Choroid plexus epithelial cell (primary cell): ENCODE measurements around the gene KPNB1.

Source experiments
- DNase-seq: peaks from one replicate; pipeline ENCODE4 v3.0.0-alpha.2; 2010; ENCODE audit warnings: low read depth
- H3K4me3 ChIP-seq: 2 replicates; pipeline ENCODE4 v1.5.1; 2011; ENCODE audit warnings: low read depth, mild to moderate bottlenecking, control low read depth, low read length, moderate library complexity
- CTCF ChIP-seq: conservative IDR thresholded peaks from 2 replicates; pipeline ENCODE4 v1.5.1; 2011; ENCODE audit warnings: low read depth, mild to moderate bottlenecking, control low read depth, inconsistent platforms, low read length, moderate library complexity

The KPNB1 gene

GRCh38 chr17:47628014-47628566, 21.6 kb upstream of the KPNB1 start:
- no peak for TF ChIP-seq CTCF
- no peak for DNase-seq

GRCh38 chr17:47629826-47630225, 19.9 kb upstream of the KPNB1 start:
- no peak for DNase-seq
- TF ChIP-seq CTCF: no peak
- H3K4me3 ChIP-seq: no peak overlapping the region

More at GRCh38 chr17:47628014-47628566, 21.6 kb upstream of the KPNB1 start:
- H3K4me3 ChIP-seq: no peak overlapping the region

DNA sequence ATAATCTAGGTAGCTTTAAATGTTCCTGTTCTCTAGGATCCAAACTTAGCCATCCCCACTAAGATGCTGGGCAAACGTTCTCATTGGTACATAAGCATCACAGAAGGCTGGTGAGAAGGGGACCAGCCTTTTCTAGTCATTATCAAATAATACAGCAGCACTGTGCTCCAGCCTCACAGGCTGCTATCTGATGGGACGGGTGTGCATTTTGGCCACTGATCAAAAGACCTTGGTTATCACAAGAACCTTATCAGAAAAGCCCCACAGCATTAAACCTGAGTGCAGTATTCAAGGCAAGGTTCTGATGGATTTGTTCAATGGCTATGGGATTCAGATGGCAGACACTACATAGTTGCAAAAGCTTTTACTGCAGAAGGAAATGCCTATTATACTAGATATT, 19.1 kb upstream of the KPNB1 start:
- no peak for TF ChIP-seq CTCF
- no peak overlapping the region for H3K4me3 ChIP-seq
- DNase-seq: no peak

GRCh38 chr17:47632991-47633390, 16.7 kb upstream of the KPNB1 start:
- no peak for DNase-seq
- TF ChIP-seq CTCF: no peak
- no peak overlapping the region for H3K4me3 ChIP-seq

- no peak for TF ChIP-seq CTCF
- H3K4me3 ChIP-seq: no peak overlapping the region
- no peak for DNase-seq
These were observed 15.7 kb upstream of the KPNB1 start for GRCh38 chr17:47633996-47634395.

DNA sequence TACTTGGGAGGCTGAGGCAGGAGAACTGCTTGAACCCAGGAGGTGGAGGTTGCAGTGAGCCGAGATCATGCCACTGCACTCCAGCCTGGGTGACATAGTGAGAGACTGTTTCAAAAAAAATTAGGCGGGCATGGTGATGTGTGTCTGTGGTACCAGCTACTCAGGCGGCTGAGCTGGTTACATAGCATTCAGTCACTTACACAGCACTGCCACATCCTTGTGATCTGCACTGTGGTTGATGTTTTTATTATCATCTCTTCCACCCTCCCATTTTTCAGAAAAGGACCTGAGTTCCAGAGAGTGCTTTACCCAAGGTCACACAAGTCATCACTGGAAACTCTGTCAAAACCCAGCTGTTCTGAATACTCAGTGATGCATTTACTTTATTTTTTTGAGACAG, 14.8 kb upstream of the KPNB1 start:
- DNase-seq: no peak
- no peak for TF ChIP-seq CTCF
- H3K4me3 ChIP-seq: no peak overlapping the region

GRCh38 chr17:47635734-47636133, 14.0 kb upstream of the KPNB1 start:
- H3K4me3 ChIP-seq: no peak overlapping the region
- no peak for DNase-seq
- TF ChIP-seq CTCF: no peak
